NCI-H460 (cell line): ENCODE measurements around the gene RGS11. TPM values are rescaled to one million over a fixed set of nuclear protein-coding genes. Genes with fewer than 3 reads are reported as not detected.
"Not testable (repeated sequence)": the region's sequence is repeated elsewhere in the genome, so short reads cannot be mapped to it uniquely, and the experiment has no call there.

Experiments used
- DNase-seq: peaks from one replicate; pipeline ENCODE4 v3.0.0-alpha.2; 2016; ENCODE audit warnings: low read depth; ENCODE audit errors: extremely low read depth
- total RNA-seq: library from RNA; depleted of rRNA; stranded (reverse); fragments of >200 nt; shearing (Covaris generic); gene quantifications from 2 replicates; pipeline ENCODE4 v1.2.3, GENCODE V29; 2014

Gene RGS11
- total RNA-seq, 1 experiment from 2014 or later: 6.9 TPM

GRCh38 chr16:265711-266110 is 10.0 kb downstream of the RGS11 start:
- DNase-seq: no peak

GRCh38 chr16:265002-265529 is 10.7 kb downstream of the RGS11 start:
- DNase-seq: no peak

GRCh38 chr16:264440-264951 is 11.2 kb downstream of the RGS11 start:
- no peak for DNase-seq

GRCh38 chr16:263944-264343 is 11.8 kb downstream of the RGS11 start:
- DNase-seq: no peak

- no peak for DNase-seq
Measured at GRCh38 chr16:263182-263774, 12.5 kb downstream of the RGS11 start.

GRCh38 chr16:262121-262745 is 13.5 kb downstream of the RGS11 start:
- no peak for DNase-seq

- no peak for DNase-seq
Measured at GRCh38 chr16:261031-261691, 14.6 kb downstream of the RGS11 start.

GRCh38 chr16:260326-260725 is 15.4 kb downstream of the RGS11 start:
- DNase-seq: no peak

- DNase-seq: no peak
Measured at GRCh38 chr16:259814-260253, 15.9 kb downstream of the RGS11 start.

GRCh38 chr16:259226-259625 is 16.5 kb downstream of the RGS11 start:
- no peak for DNase-seq

GRCh38 chr16:258091-258490 is 17.7 kb downstream of the RGS11 start:
- DNase-seq: not testable (repeated sequence)

GRCh38 chr16:255183-255582 is 20.6 kb downstream of the RGS11 start:
- no peak for DNase-seq

GRCh38 chr16:254461-254860 is 21.3 kb downstream of the RGS11 start:
- DNase-seq: no peak

GRCh38 chr16:253833-254232 is 21.9 kb downstream of the RGS11 start:
- DNase-seq: no peak

GRCh38 chr16:252366-253337 is 23.1 kb downstream of the RGS11 start:
- no peak for DNase-seq

GRCh38 chr16:249431-249830 is 26.3 kb downstream of the RGS11 start:
- DNase-seq: no peak

GRCh38 chr16:247027-247426 is 28.7 kb downstream of the RGS11 start:
- DNase-seq: no peak

GRCh38 chr16:245105-245504 is 30.6 kb downstream of the RGS11 start:
- DNase-seq: no peak

- no peak for DNase-seq
Measured at GRCh38 chr16:243348-243747, 32.4 kb downstream of the RGS11 start.

GRCh38 chr16:242281-242680 is 33.5 kb downstream of the RGS11 start:
- DNase-seq: no peak

- no peak for DNase-seq
Measured at GRCh38 chr16:240559-240958, 35.2 kb downstream of the RGS11 start.
